Naive thymus-derived CD4-positive, alpha-beta T cell (primary cell): ENCODE results near the gene TACC2. TPM values are rescaled to one million over a fixed set of nuclear protein-coding genes. Genes with fewer than 3 reads are reported as not detected.

Experiments
- ATAC-seq: fragments of 150-1000 bp; cut with Tn5 transposase; 2 replicates; pipeline ENCODE4 v1.10.0; 2021; ENCODE audit warnings: mild to moderate bottlenecking, moderate library complexity
- CTCF ChIA-PET: fragments of 350-600 bp; sonication (Branson Sonifier 250); formaldehyde crosslinking; loops from one replicate; lab custom pipeline; 2021; ENCODE audit warnings: antibody characterized with exemption; lab: Charles Lee
- POLR2A ChIA-PET: fragments of 350-600 bp; sonication (Branson Sonifier 250); formaldehyde crosslinking; loops from one replicate; lab custom pipeline; 2021; ENCODE audit warnings: antibody characterized with exemption, inconsistent platforms; lab: Charles Lee
- DNase-seq, 9 donors: peaks; one replicate each; pipeline versions ENCODE4 v3.0.0 to v3.0.0-alpha.2; 2020 to 2022; ENCODE audit warnings: mixed read lengths in 1 of 9
- H3K27ac ChIP-seq: one replicate; pipeline ENCODE4 v1.7.0; 2013; ENCODE audit warnings: mild to moderate bottlenecking, low read depth, low read length, moderate library complexity
- H3K27me3 ChIP-seq, 2 donors: one replicate each; pipeline ENCODE4 v1.7.0; 2013; ENCODE audit warnings: low read length in 2 of 2, mild to moderate bottlenecking in 2 of 2, moderate library complexity in 2 of 2; ENCODE audit not compliant: control insufficient read depth in 2 of 2, insufficient read depth in 2 of 2
- H3K36me3 ChIP-seq, 3 experiments: 1 replicate in 2 of 3; 2 replicates in 1 of 3; pipeline ENCODE4 v1.7.0; 2013; ENCODE audit warnings: low read length in 3 of 3, mild to moderate bottlenecking in 3 of 3, moderate library complexity in 1 of 3; ENCODE audit not compliant: insufficient read depth in 3 of 3, control insufficient read depth in 2 of 3
- H3K4me1 ChIP-seq, 2 donors: one replicate each; pipeline ENCODE4 v1.7.0; 2013; ENCODE audit warnings: low read length in 2 of 2, mild to moderate bottlenecking in 2 of 2, moderate library complexity in 1 of 2; ENCODE audit not compliant: control insufficient read depth in 2 of 2, insufficient read depth in 2 of 2
- H3K4me3 ChIP-seq: 2 replicates; pipeline ENCODE4 v1.7.0; 2013; ENCODE audit warnings: mild to moderate bottlenecking, low read length
- H3K9me3 ChIP-seq, 3 experiments: 1 replicate in 2 of 3; 2 replicates in 1 of 3; pipeline ENCODE4 v1.7.0; 2013; ENCODE audit warnings: low read length in 3 of 3; ENCODE audit not compliant: control insufficient read depth in 2 of 3
- H3K27ac Mint-ChIP-seq, 9 donors: one replicate each; pipeline ENCODE4 v1.8.0; 2020 to 2022; ENCODE audit warnings: mixed read lengths in 9 of 9, mild to moderate bottlenecking in 8 of 9, moderate library complexity in 5 of 9, inconsistent platforms in 2 of 9
- H3K27me3 Mint-ChIP-seq, 5 donors: one replicate each; pipeline ENCODE4 v1.8.0; 2021 to 2022; ENCODE audit warnings: mixed read lengths in 5 of 5, mild to moderate bottlenecking in 1 of 5
- H3K36me3 Mint-ChIP-seq, 5 donors: one replicate each; pipeline ENCODE4 v1.8.0; 2020 to 2022; ENCODE audit warnings: mixed read lengths in 5 of 5, mild to moderate bottlenecking in 3 of 5, inconsistent platforms in 1 of 5
- H3K4me1 Mint-ChIP-seq, 7 donors: one replicate each; pipeline ENCODE4 v1.8.0; 2020 to 2022; ENCODE audit warnings: mixed read lengths in 7 of 7, mild to moderate bottlenecking in 3 of 7, inconsistent platforms in 1 of 7
- H3K4me3 Mint-ChIP-seq, 10 donors: one replicate each; pipeline ENCODE4 v1.8.0; 2020 to 2022; ENCODE audit warnings: mild to moderate bottlenecking in 10 of 10, mixed read lengths in 10 of 10, moderate library complexity in 6 of 10, inconsistent platforms in 2 of 10
- H3K9me3 Mint-ChIP-seq, 11 donors: one replicate each; pipeline ENCODE4 v1.8.0; 2020 to 2022; ENCODE audit warnings: mixed read lengths in 11 of 11, mild to moderate bottlenecking in 4 of 11, inconsistent platforms in 1 of 11, moderate library complexity in 1 of 11
- intact Hi-C, 2 donors: fragments of 100-400 bp; cut with micrococcal nuclease; formaldehyde crosslinking; loops; one replicate each; pipeline ENCODE4 v1.15.1; 2023
- polyA plus RNA-seq, 2 donors: library from polyadenylated mRNA; unstranded; fragments of 300-500 nt; fragmentation: Illumina TruSeq; gene quantifications; one replicate each; pipeline ENCODE4 v1.2.3, GENCODE V29; 2021
- total RNA-seq, 6 experiments: library from RNA in 5 of 6; stranded (reverse) in 5 of 6; gene quantifications; 1 replicate in 5 of 6; 2 replicates in 1 of 6; pipeline ENCODE4 v1.2.3 and lab custom pipeline; 2021 to 2026

Gene TACC2
- total and polyA plus RNA-seq, 7 experiments from 2014 or later = 0.16 TPM; not detected in 6

- H3K36me3 Mint-ChIP-seq = no peaks in the 10 kb centered on the region
- peaks cover 0 to 31% (median 0%) of the 10 kb centered on the region in 5 donors for H3K27me3 Mint-ChIP-seq
- no peak overlapping the region for H3K4me3 ChIP-seq
- no peak for DNase-seq
- ChIA-PET CTCF (interaction anchor here (0.6 kb wide), 1 partner anchor 22 kb away, joined by 5 read pairs; no protein-coding TSS in a partner anchor), POLR2A (no interaction called here)
- no peak overlapping the region for H3K27ac Mint-ChIP-seq
- H3K27me3 ChIP-seq = no peaks in the 10 kb centered on the region
- no peaks in the 10 kb centered on the region for H3K9me3 Mint-ChIP-seq
- H3K4me1 Mint-ChIP-seq = no peaks in the 10 kb centered on the region
- H3K4me3 Mint-ChIP-seq = no peak overlapping the region
- H3K4me1 ChIP-seq = no peaks in the 10 kb centered on the region
- H3K27ac ChIP-seq = no peak overlapping the region
- no peaks in the 10 kb centered on the region for H3K36me3 ChIP-seq
- ATAC-seq = no peak
- H3K9me3 ChIP-seq = no peaks in the 10 kb centered on the region
- intact Hi-C loops = no loop called here
Observed at GRCh38 chr10:122188706-122189105, 199.7 kb downstream of the TACC2 start.

- H3K9me3 ChIP-seq = no peaks in the 10 kb centered on the region
- no peaks in the 10 kb centered on the region for H3K9me3 Mint-ChIP-seq
- no peak for DNase-seq
- ChIA-PET CTCF (interaction anchor here (0.6 kb wide), 1 partner anchor 21 kb away, joined by 5 read pairs; no protein-coding TSS in a partner anchor), POLR2A (no interaction called here)
- H3K4me1 Mint-ChIP-seq = no peaks in the 10 kb centered on the region
- no peak overlapping the region for H3K4me3 ChIP-seq
- no peak overlapping the region for H3K27ac Mint-ChIP-seq
- no peak overlapping the region for H3K27ac ChIP-seq
- intact Hi-C loops = no loop called here
- ATAC-seq = no peak
- H3K4me1 ChIP-seq = no peaks in the 10 kb centered on the region
- H3K4me3 Mint-ChIP-seq = no peak overlapping the region
- no peaks in the 10 kb centered on the region for H3K36me3 ChIP-seq
- H3K27me3 Mint-ChIP-seq = peaks cover 0 to 26% (median 0%) of the 10 kb centered on the region in 5 donors
- no peaks in the 10 kb centered on the region for H3K27me3 ChIP-seq
- no peaks in the 10 kb centered on the region for H3K36me3 Mint-ChIP-seq
Observed at GRCh38 chr10:122189185-122189584, 200.2 kb downstream of the TACC2 start.

DNA sequence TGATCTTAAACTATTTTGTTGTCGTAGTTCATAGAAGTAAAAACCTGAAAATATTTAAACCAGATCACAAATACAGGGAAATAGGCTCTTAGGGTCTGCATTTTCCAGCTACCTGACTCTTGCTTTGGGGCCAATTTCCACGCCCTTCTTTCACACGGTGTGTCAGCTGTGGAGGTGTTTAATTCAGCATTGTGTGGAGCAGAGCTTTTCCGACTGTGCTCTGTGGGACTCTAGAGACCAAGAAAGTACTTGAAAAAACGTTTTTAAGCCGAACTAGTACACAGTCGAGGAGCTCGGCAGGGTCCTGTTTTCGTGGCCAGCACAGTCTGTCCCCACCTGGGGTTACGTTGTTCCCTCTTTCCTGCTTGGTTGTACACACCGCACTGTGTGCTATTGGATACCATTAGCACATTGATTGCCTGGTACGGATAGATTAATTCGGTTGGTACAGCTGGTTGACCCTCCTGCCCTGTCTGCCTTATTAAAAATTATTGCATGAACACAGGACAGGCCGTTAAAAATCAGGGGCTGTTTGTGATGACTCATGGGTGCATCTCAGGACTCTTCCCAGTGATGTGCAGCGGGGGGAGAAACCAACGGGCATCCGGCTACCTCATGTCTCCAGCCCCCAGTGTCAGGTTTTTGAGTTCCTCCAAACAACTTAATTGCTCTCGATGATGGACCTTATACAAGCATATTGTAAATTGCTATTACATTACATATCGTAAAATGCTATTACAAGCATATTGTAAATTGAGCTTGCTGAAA lies 201.4 kb downstream of the TACC2 start:
- Mint-ChIP-seq H3K4me3 (no peak overlapping the region), H3K27me3 (peaks cover 0 to 20% (median 0%) of the 10 kb centered on the region in 5 donors), H3K4me1 (no peaks in the 10 kb centered on the region), H3K27ac (no peak overlapping the region), H3K9me3 (no peaks in the 10 kb centered on the region), H3K36me3 (no peaks in the 10 kb centered on the region)
- Histone ChIP-seq H3K4me1 (no peaks in the 10 kb centered on the region), H3K9me3 (no peaks in the 10 kb centered on the region), H3K36me3 (no peaks in the 10 kb centered on the region), H3K27ac (no peak overlapping the region), H3K27me3 (no peaks in the 10 kb centered on the region), H3K4me3 (no peak overlapping the region)
- POLR2A ChIA-PET = no interaction called here
- intact Hi-C loops = no loop called here
- ATAC-seq (no peak), DNase-seq (no peak)
- CTCF ChIA-PET = no interaction called here

- no peaks in the 10 kb centered on the region for H3K36me3 ChIP-seq
- Mint-ChIP-seq H3K9me3 (no peaks in the 10 kb centered on the region), H3K27me3 (peaks cover 0 to 20% (median 0%) of the 10 kb centered on the region in 5 donors), H3K4me3 (no peak overlapping the region), H3K36me3 (no peaks in the 10 kb centered on the region), H3K4me1 (no peaks in the 10 kb centered on the region), H3K27ac (no peak overlapping the region)
- H3K4me1 ChIP-seq = no peaks in the 10 kb centered on the region
- CTCF ChIA-PET = no interaction called here
- no peak overlapping the region for H3K27ac ChIP-seq
- intact Hi-C loops = no loop called here
- H3K9me3 ChIP-seq = no peaks in the 10 kb centered on the region
- no peak overlapping the region for H3K4me3 ChIP-seq
- H3K27me3 ChIP-seq = no peaks in the 10 kb centered on the region
- ATAC-seq = no peak
- POLR2A ChIA-PET = no interaction called here
- no peak for DNase-seq
Observed at GRCh38 chr10:122191936-122192541, 203.1 kb downstream of the TACC2 start.

DNA sequence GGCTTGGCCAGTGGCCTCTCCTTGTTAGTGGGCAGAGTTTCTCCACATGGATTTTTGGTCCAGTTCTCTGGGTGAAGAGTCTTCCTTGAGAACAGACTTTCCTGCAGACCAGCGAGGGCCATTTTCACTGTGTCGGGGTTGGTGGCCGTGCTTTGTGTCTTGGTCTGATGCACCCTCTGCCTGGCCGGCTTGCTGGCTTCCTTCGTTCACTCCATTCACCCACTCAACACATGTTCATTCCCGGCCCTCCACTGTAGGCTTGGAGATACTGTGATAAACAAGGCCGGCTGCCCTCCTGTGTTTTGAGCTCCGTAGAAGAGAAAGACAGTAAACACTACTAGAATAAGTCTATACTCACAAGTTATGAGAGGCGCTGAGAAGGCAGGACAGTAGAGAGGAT lies 205.3 kb downstream of the TACC2 start:
- Histone ChIP-seq H3K4me1 (no peaks in the 10 kb centered on the region), H3K9me3 (no peaks in the 10 kb centered on the region), H3K36me3 (no peaks in the 10 kb centered on the region), H3K27ac (no peak overlapping the region), H3K4me3 (no peak overlapping the region), H3K27me3 (no peaks in the 10 kb centered on the region)
- H3K4me1 Mint-ChIP-seq = no peaks in the 10 kb centered on the region
- POLR2A ChIA-PET = no interaction called here
- H3K27ac Mint-ChIP-seq = no peak overlapping the region
- peaks cover 0 to 16% (median 0%) of the 10 kb centered on the region in 5 donors for H3K27me3 Mint-ChIP-seq
- no peak for DNase-seq
- no peaks in the 10 kb centered on the region for H3K36me3 Mint-ChIP-seq
- intact Hi-C loops = no loop called here
- no peak overlapping the region for H3K4me3 Mint-ChIP-seq
- ATAC-seq = no peak
- CTCF ChIA-PET = no interaction called here
- H3K9me3 Mint-ChIP-seq = no peaks in the 10 kb centered on the region

- CTCF ChIA-PET = no interaction called here
- H3K36me3 Mint-ChIP-seq = no peaks in the 10 kb centered on the region
Observed at GRCh38 chr10:122196218-122196617, 207.3 kb downstream of the TACC2 start.

More at GRCh38 chr10:122196218-122196617, 207.3 kb downstream of the TACC2 start:
- peaks cover 0 to 11% (median 0%) of the 10 kb centered on the region in 5 donors for H3K27me3 Mint-ChIP-seq
- no peak for DNase-seq
- Histone ChIP-seq H3K36me3 (no peaks in the 10 kb centered on the region), H3K4me1 (no peaks in the 10 kb centered on the region), H3K4me3 (no peak overlapping the region), H3K9me3 (no peaks in the 10 kb centered on the region), H3K27ac (no peak overlapping the region), H3K27me3 (no peaks in the 10 kb centered on the region)
- no peaks in the 10 kb centered on the region for H3K4me1 Mint-ChIP-seq
- intact Hi-C loops = no loop called here
- POLR2A ChIA-PET = no interaction called here
- no peak for ATAC-seq
- H3K4me3 Mint-ChIP-seq = no peak overlapping the region
- H3K27ac Mint-ChIP-seq = no peak overlapping the region
- no peaks in the 10 kb centered on the region for H3K9me3 Mint-ChIP-seq
